Adrenal gland (tissue), 5 donors: ENCODE results near the gene NUBP1.

Experiments used
- POLR2A ChIP-seq, 2 donors: fragments of 450-650 bp; IDR thresholded peaks; one replicate each; pipeline ENCODE4 v1.6.1; 2017; ENCODE audit warnings: antibody characterized with exemption in 2 of 2, mild to moderate bottlenecking in 2 of 2, moderate library complexity in 1 of 2
- TF ChIP-seq, protein P1 (sequence below), 6 experiments: fragments of 450-650 bp in 4 of 6; fragments of 200-600 bp in 2 of 6; sonication (generic) in 1 of 6; IDR thresholded peaks; 1 replicate in 5 of 6; 2 replicates in 1 of 6; pipeline versions ENCODE4 v1.5.1 to v1.8.0; 2016 to 2021; ENCODE audit warnings: antibody characterized with exemption in 6 of 6, mild to moderate bottlenecking in 2 of 6, moderate library complexity in 1 of 6
- donor health status: DM: no; HTN: no; CAD: no.

DNA sequence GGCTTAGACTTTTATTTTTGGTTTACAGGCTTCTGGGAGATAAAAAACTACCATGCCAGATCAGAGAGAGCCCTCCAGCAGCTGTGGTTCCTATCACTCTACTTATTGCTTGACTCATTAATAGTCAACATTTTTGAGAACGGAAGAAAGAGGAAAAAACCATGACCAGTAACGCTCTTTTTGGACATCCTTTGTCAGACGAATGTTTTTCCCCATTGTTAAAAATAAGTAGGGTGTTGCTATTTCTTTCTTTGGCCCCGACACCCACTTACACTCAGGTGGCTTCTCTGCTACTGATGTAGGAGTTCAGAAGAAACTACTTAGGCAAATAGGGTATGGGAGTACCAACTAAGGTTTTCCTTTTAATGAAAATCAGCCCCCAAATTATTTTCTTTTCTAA is 47.4 kb downstream of the NUBP1 start:
- TF ChIP-seq POLR2A (IDR thresholded peaks at IDR 0.05): no peak
- TF ChIP-seq, protein P1, sequence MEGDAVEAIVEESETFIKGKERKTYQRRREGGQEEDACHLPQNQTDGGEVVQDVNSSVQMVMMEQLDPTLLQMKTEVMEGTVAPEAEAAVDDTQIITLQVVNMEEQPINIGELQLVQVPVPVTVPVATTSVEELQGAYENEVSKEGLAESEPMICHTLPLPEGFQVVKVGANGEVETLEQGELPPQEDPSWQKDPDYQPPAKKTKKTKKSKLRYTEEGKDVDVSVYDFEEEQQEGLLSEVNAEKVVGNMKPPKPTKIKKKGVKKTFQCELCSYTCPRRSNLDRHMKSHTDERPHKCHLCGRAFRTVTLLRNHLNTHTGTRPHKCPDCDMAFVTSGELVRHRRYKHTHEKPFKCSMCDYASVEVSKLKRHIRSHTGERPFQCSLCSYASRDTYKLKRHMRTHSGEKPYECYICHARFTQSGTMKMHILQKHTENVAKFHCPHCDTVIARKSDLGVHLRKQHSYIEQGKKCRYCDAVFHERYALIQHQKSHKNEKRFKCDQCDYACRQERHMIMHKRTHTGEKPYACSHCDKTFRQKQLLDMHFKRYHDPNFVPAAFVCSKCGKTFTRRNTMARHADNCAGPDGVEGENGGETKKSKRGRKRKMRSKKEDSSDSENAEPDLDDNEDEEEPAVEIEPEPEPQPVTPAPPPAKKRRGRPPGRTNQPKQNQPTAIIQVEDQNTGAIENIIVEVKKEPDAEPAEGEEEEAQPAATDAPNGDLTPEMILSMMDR (IDR thresholded peaks at IDR 0.05): no peak
